Kidney capillary endothelial cell (primary cell): Measurements from ENCODE around the gene SLC23A1.

Experiments used
- DNase-seq: peaks from one replicate; pipeline ENCODE4 v3.0.0-alpha.2; 2018; ENCODE audit warnings: low spot score

Gene SLC23A1

DNA sequence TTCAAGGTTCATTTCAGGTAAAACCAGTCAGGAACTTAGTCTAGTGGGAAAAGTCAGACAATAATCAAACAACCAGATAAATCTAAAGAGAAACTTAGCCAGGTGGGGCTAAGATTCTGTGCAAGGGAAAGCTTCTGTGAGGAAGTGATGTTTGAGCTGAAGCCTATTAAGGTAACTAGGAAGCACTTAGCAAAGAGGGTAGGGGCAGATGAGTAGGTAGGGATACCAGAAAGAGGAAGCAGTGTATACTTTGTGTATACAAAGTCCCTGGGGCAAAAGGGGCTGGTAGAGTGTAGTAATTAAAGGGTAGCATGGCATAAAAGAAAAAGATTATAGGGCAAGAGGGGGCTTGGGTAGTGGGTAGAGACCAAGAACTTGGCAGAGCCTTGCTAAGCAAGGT lies 24.4 kb upstream of the SLC23A1 start:
- no peak for DNase-seq

- no peak for DNase-seq
Observed at GRCh38 chr5:139406963-139407362, 23.9 kb upstream of the SLC23A1 start.

DNA sequence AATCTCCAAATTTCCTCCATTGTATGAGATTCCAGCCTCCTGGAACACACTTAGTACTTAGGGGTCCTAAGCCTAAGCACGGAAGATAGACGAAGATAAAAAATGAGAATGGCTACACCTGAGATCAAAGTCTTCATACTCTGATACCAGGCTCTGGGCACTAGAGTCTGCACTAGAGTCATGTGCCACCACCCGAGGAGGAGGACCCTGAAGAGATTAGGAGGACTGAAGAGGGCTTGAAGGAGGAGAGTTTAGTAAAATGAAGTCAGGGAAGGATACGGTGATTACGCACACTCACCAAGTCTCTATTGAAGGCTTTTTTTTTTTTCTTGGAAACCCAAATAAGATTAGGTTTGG lies 21.4 kb upstream of the SLC23A1 start:
- DNase-seq: no peak

GRCh38 chr5:139403787-139404483 lies 20.8 kb upstream of the SLC23A1 start, which contains the start of gene SPATA24:
SPATA24 (minus strand) TSS chr5:139404089; CDS start chr5:139404060, 29 bp downstream.
- DNase-seq: peak; percentile 97

DNA sequence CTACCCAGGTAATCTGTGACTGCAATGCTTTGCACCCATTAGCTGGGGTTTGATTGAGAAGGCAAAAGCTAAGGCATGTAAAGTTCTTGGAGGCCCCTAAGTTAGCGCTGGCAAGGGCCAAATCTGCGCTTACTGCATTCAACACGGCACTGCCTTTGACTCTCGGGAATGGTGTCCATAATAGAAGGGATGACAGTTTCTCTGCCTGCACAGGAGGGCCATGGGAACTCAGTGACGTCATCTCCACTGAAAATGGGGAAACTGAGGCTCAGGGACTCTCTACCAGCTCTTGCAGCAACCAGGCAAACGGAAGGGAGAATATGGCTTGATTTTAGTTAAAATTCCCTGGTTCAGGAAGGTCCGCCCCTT lies 20.3 kb upstream of the SLC23A1 start:
- no peak for DNase-seq

DNA sequence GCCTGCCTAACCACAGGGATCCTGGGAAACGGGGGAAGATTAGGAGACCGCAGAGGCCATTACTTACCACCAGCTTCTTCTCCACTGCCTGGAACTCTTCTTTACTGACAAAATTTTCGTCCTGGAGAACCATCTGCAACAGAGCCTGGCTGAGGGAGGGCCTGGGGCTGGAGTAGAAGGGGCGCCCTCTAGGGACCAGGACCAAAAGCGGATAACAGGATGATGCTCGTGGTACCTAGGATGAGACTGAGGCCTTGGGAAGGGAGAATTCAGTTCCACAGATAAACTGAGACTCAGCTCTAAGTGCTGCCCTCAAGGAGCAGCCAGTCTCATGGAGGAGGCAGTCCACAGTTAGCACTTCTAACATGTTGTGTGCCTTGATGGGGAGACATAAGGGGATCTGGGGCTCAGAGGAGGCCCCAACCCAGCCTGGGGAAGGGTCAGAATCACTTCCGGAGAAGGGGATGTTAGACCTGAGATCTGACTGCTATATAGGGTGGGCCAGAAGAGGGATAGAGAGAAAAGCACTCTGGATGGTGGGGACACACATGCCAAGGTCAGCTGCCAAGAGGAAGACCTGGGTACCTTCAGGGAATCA lies 19.6 kb upstream of the SLC23A1 start:
- no peak for DNase-seq

DNA sequence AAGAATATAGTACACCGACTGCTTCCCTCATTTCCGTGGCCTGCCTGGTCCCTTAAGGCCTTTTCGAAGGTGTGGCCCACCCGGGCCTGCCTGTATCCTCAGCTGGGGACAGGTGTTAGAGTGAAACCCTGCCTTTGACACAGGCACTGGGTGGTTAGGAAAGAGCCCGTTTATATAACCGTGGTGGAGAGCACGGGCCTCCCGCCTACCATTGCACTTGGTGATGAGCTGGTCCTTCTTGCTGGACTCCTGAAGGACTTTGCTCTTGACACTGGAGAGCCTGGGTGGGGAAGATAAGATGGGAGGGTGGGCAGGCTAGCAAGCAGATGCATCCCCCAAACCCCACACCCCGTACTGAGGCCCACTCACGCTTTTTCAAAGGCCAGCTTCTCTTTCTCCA lies 18.4 kb upstream of the SLC23A1 start:
- no peak for DNase-seq

GRCh38 chr5:139399501-139400121 lies 16.5 kb upstream of the SLC23A1 start:
- DNase-seq: no peak

- DNase-seq: no peak
Observed at GRCh38 chr5:139397921-139398320, 14.8 kb upstream of the SLC23A1 start.

DNA sequence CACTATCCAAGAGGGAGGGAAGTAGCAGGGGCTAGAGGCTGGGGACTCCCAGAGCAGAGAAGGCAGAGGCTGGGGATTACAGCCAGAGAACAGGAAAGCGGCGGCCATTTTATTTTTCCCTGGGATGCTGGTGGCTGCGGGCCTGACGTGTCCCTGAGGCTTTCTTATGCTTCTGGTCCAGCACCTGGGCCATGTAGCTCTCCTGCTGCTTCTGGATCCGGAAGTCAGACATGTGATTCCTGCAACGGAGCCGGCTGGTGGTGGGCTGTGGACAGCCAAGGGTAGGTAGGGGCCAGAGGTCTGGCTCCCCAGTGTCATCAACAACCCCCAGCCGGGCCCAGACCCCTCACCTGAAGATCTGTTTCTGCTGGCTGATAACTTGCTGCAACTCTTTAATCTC lies 13.6 kb upstream of the SLC23A1 start:
- DNase-seq: no peak

DNA sequence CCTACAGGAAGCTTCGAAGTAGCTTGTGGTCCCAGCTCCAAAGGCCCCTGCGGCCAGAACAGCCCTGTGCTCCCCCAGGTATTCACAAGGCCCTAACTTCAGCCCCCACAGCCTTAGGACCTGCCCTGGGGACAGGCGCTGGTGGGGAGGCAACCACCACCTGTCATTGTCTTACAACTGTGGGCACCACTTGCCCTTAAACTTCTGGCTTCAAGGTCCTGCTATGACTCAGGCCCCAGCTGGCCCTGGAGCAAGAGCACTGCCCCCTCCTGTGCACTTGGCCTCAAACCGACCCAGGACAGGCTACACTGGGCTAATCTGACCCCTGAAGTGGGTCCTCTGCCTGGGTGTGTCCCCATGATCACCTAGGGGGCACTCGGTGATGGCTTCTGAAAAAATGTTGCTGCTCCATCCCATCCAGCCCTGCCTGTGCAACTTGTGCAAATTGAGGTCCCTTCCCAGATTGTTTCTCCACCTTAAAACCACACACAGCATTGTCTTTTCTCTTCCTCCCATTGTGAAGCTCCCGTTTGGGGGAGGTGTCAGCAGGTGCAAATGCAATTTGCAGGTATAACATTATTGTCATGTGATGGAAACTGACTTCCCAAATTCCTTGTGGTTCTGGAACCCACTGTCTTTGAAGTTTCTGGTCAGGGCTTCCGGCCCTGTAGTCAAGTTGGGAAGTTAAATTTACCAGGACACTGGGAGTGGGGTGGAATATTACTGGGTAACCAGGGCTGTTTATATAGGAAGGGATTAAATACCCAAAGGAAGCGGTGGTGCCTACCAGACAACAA lies 12.9 kb upstream of the SLC23A1 start:
- DNase-seq: no peak

- no peak for DNase-seq
Observed at GRCh38 chr5:139394654-139395566, 11.8 kb upstream of the SLC23A1 start, which contains the start of gene PROB1. PROB1 (minus strand) TSS chr5:139395104; CDS start chr5:139395081, 23 bp downstream.

- DNase-seq: no peak
Observed at GRCh38 chr5:139394123-139394653, 11.1 kb upstream of the SLC23A1 start.

GRCh38 chr5:139393497-139394122 lies 10.5 kb upstream of the SLC23A1 start:
- DNase-seq: no peak

DNA sequence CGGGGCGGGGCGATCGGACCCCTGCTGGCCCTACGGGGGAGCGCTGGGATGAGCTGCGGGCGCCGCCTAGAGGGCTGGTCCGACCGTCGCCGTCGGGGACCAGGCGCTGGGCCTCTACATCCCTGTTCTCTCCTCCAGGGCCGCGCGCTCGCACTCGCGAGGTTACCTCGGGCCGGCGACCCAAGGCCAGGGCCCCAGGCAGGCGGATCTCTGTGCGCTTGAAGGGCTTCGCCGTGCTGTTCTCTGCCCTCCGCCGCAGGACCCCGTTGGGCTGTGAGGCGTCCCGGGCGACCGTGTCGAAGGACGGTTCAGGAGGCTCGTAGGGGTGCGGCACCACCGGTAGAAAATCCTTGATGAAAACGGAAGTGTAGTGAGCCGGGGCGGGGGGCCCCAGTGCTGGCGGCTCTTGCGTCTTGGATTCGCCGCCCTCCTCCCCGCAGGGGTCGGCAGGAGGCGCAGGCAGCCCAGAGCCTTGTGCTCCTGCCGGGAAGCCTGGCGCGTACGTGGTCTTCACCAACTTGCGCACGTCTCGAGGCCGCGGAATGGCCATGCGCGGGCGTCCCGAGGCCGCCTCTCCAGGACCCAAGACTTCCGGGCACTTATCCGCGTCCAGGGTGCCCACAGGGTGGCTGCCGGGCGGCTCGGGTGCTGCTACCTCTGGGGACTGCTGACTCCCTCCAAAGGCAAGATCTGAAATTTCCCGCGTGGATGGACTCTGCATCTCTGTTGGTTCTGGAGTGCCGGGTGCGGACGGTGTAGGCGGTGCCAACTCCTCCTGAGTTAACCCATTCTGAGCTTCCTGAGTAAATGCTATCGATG lies 9.8 kb upstream of the SLC23A1 start:
- DNase-seq: peak; percentile 58

- no peak for DNase-seq
Observed at GRCh38 chr5:139392324-139392677, 9.2 kb upstream of the SLC23A1 start.

- no peak for DNase-seq
Observed at GRCh38 chr5:139391570-139392323, 8.7 kb upstream of the SLC23A1 start.

- no peak for DNase-seq
Observed at GRCh38 chr5:139390639-139391569, 7.8 kb upstream of the SLC23A1 start.
